ENCODE measurements around the gene SPART. TPM values are rescaled to one million over a fixed set of nuclear protein-coding genes. Genes with fewer than 3 reads are reported as not detected.

SPART gene
- polyA plus RNA-seq, 1 donor from 2014 or later, result 52.4 TPM

- H3F3A ChIP-seq (ENCODE audit: insufficient read depth, low read length, poor library complexity, severe bottlenecking), result no peaks in the 10 kb centered on the region
- no peak overlapping the region for H2AFZ ChIP-seq (ENCODE audit: low read depth, low read length)
- no peaks in the 10 kb centered on the region for H4K20me1 ChIP-seq (ENCODE audit: insufficient read depth)
- H3K79me2 ChIP-seq (replicated peaks; ENCODE audit: insufficient read depth, low read length), result no peaks in the 10 kb centered on the region
- no peaks in the 10 kb centered on the region for H3K36me3 ChIP-seq (ENCODE audit: insufficient read depth, low read length)
- H3K9me3 ChIP-seq (ENCODE audit: low read length), result no peaks in the 10 kb centered on the region
- no peak overlapping the region for H3K27ac ChIP-seq (ENCODE audit: low read length)
- no peaks in the 10 kb centered on the region for H3K27me3 ChIP-seq (ENCODE audit: insufficient read depth, low read depth, low read length)
- no peak overlapping the region for H3K9ac ChIP-seq (ENCODE audit: low read length)
- H3K4me2 ChIP-seq (ENCODE audit: low read length), result no peak overlapping the region
- no peak overlapping the region for H3K4me3 ChIP-seq (ENCODE audit: low read length)
- H3K9me2 ChIP-seq (ENCODE audit: insufficient read depth, low read length), result no peaks in the 10 kb centered on the region
- TF ChIP-seq MXI1 (conservative IDR thresholded peaks at IDR 0.05; ENCODE audit: poor library complexity, severe bottlenecking), result no peak
Observed at GRCh38 chr13:36377826-36378468, 31.8 kb upstream of the SPART start.

GRCh38 chr13:36374063-36374462 lies 27.9 kb upstream of the SPART start:
- Histone ChIP-seq H3K9me3 (ENCODE audit: low read length) (no peaks in the 10 kb centered on the region), H2AFZ (ENCODE audit: low read depth, low read length) (no peak overlapping the region), H3F3A (ENCODE audit: insufficient read depth, low read length, poor library complexity, severe bottlenecking) (no peaks in the 10 kb centered on the region), H3K36me3 (ENCODE audit: insufficient read depth, low read length) (no peaks in the 10 kb centered on the region), H4K20me1 (ENCODE audit: insufficient read depth) (no peaks in the 10 kb centered on the region), H3K4me3 (ENCODE audit: low read length) (no peak overlapping the region), H3K9ac (ENCODE audit: low read length) (no peak overlapping the region), H3K4me2 (ENCODE audit: low read length) (no peak overlapping the region), H3K9me2 (ENCODE audit: insufficient read depth, low read length) (no peaks in the 10 kb centered on the region), H3K27me3 (ENCODE audit: insufficient read depth, low read depth, low read length) (no peaks in the 10 kb centered on the region), H3K27ac (ENCODE audit: low read length) (no peak overlapping the region), H3K79me2 (replicated peaks; ENCODE audit: insufficient read depth, low read length) (no peaks in the 10 kb centered on the region)
- TF ChIP-seq RAD21 (conservative IDR thresholded peaks at IDR 0.05) (no peak), REST (IDR thresholded peaks at IDR 0.05; ENCODE audit: borderline replicate concordance) (no peak), EP300 (conservative IDR thresholded peaks at IDR 0.05; ENCODE audit: poor library complexity, severe bottlenecking) (no peak), TAF1 (IDR thresholded peaks at IDR 0.05; ENCODE audit: low read depth) (no peak), POLR2AphosphoS5 (IDR thresholded peaks at IDR 0.05) (no peak), SMC3 (conservative IDR thresholded peaks at IDR 0.05; ENCODE audit: poor library complexity) (no peak), EZH2 (IDR thresholded peaks at IDR 0.05; ENCODE audit: borderline replicate concordance, insufficient read depth, low read length, poor library complexity, severe bottlenecking) (no peak), MXI1 (conservative IDR thresholded peaks at IDR 0.05; ENCODE audit: poor library complexity, severe bottlenecking) (no peak), CTCF (IDR thresholded peaks at IDR 0.05; ENCODE audit: poor library complexity, severe bottlenecking) (no peak)

Data from neural cell (in vitro differentiated cells).